Endodermal cell (in vitro differentiated cells): ENCODE data around the gene EXOC1L. TPM values are rescaled to one million over a fixed set of nuclear protein-coding genes. Genes with fewer than 3 reads are reported as not detected.

Experiments used
- DNase-seq: peaks from one replicate; pipeline ENCODE4 v3.0.0-alpha.2; 2017
- H3K27ac ChIP-seq: 2 replicates; pipeline ENCODE4 v1.5.1; 2013; ENCODE audit warnings: mild to moderate bottlenecking, low read depth, low read length, moderate library complexity
- H3K27me3 ChIP-seq: 2 replicates; pipeline ENCODE4 v1.6.1; 2013; ENCODE audit warnings: mild to moderate bottlenecking, low read length, moderate library complexity; ENCODE audit not compliant: insufficient read depth, control insufficient read depth, poor library complexity, severe bottlenecking
- H3K36me3 ChIP-seq: 2 replicates; pipeline ENCODE4 v1.7.0; 2013; ENCODE audit warnings: mild to moderate bottlenecking, low read length, moderate library complexity; ENCODE audit not compliant: control insufficient read depth, insufficient read depth
- H3K4me1 ChIP-seq: one replicate; pipeline ENCODE4 v1.7.0; 2013; ENCODE audit warnings: low read length; ENCODE audit not compliant: control insufficient read depth, insufficient read depth
- H3K4me3 ChIP-seq: 2 replicates; pipeline ENCODE4 v1.5.1; 2013; ENCODE audit warnings: mild to moderate bottlenecking, low read length, moderate library complexity
- H3K9ac ChIP-seq: 2 replicates; pipeline ENCODE4 v1.6.1; 2013; ENCODE audit warnings: mild to moderate bottlenecking, low read length, moderate library complexity; ENCODE audit not compliant: poor library complexity, severe bottlenecking; ENCODE audit errors: extremely low read depth
- H3K9me3 ChIP-seq: 2 replicates; pipeline ENCODE4 v1.6.1; 2013; ENCODE audit warnings: mild to moderate bottlenecking, low read length, moderate library complexity; ENCODE audit not compliant: control insufficient read depth
- H3K27ac Mint-ChIP-seq: 2 replicates; pipeline ENCODE4 v1.8.0; 2020; ENCODE audit warnings: mixed read lengths
- H3K27me3 Mint-ChIP-seq: 2 replicates; pipeline ENCODE4 v1.8.0; 2021; ENCODE audit warnings: mild to moderate bottlenecking, mixed read lengths; ENCODE audit not compliant: insufficient read depth
- H3K36me3 Mint-ChIP-seq: 2 replicates; pipeline ENCODE4 v1.8.0; 2020; ENCODE audit warnings: low read depth, mixed read lengths
- H3K4me1 Mint-ChIP-seq: 2 replicates; pipeline ENCODE4 v1.8.0; 2020; ENCODE audit warnings: mixed read lengths
- H3K4me3 Mint-ChIP-seq: 2 replicates; pipeline ENCODE4 v1.8.0; 2020; ENCODE audit warnings: mild to moderate bottlenecking, moderate library complexity, mixed read lengths
- H3K9me3 Mint-ChIP-seq: 2 replicates; pipeline ENCODE4 v1.8.0; 2020; ENCODE audit warnings: mild to moderate bottlenecking, mixed read lengths
- WGBS, 2 experiments: methylation state at CpG; one replicate each; pipeline versions ENCODE4 v1.1.5 to v1.1.7; 2013; ENCODE audit warnings: missing lambda C conversion rate in 2 of 2, mixed read lengths in 1 of 2; ENCODE audit not compliant: insufficient coverage in 1 of 2, insufficient read length in 1 of 2; 5-methylcytosine and 5-hydroxymethylcytosine counted together
- total RNA-seq, 2 donors: library from RNA; stranded (reverse); fragmentation: NEBNext Ultra II Directional in 1 of 2; extraction: Animal tissue kit (Norgen Biotek cat#: 25700) in 1 of 2; gene quantifications; 2 replicates in 1 of 2; 3 replicates in 1 of 2; pipeline ENCODE4 v1.2.1, GENCODE V29; 2021
- TF ChIP-seq, protein P1 (sequence below): fragments of 200-600 bp; sonication (generic); conservative IDR thresholded peaks from 2 replicates; pipeline ENCODE4 v1.5.0; 2021; ENCODE audit warnings: antibody characterized with exemption, mild to moderate bottlenecking

EXOC1L gene
- total RNA-seq, 2 donors from 2014 or later = not detected

DNA sequence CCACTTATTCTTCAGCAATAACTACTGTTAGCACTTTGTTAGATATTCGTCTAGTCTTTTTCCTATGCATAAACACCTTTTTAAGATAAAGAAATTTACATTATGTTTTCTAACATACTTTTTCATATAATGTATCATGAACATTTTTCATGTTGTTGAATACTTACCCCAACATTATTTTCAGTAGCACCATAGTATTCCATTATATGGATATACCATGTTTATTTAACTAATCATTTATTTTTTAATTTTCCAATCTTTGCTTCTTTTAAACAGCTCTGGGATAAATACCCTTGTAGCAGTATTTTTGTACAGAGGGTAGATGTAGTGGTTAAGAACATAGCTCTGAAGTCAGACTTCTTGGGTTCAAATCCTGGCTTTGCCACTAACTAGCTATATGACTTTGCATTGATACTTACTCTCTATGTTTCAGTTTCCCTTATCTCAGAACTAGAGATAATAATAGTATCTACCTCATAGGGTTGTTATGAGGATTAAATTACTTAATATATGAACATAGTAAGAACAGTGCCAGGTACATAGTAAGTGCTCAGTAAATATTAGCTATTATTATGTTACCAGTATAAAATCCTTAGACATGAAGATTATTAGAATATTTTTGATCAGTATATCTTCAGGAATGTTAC, 45.1 kb downstream of the EXOC1L start:
- TF ChIP-seq, protein P1, sequence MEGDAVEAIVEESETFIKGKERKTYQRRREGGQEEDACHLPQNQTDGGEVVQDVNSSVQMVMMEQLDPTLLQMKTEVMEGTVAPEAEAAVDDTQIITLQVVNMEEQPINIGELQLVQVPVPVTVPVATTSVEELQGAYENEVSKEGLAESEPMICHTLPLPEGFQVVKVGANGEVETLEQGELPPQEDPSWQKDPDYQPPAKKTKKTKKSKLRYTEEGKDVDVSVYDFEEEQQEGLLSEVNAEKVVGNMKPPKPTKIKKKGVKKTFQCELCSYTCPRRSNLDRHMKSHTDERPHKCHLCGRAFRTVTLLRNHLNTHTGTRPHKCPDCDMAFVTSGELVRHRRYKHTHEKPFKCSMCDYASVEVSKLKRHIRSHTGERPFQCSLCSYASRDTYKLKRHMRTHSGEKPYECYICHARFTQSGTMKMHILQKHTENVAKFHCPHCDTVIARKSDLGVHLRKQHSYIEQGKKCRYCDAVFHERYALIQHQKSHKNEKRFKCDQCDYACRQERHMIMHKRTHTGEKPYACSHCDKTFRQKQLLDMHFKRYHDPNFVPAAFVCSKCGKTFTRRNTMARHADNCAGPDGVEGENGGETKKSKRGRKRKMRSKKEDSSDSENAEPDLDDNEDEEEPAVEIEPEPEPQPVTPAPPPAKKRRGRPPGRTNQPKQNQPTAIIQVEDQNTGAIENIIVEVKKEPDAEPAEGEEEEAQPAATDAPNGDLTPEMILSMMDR = no peak
- Mint-ChIP-seq H3K27ac (no peak overlapping the region), H3K4me1 (no peaks in the 10 kb centered on the region), H3K27me3 (no peaks in the 10 kb centered on the region), H3K9me3 (no peaks in the 10 kb centered on the region), H3K4me3 (no peak overlapping the region), H3K36me3 (peaks cover 23% of the 10 kb centered on the region)
- Histone ChIP-seq H3K4me3 (no peak overlapping the region), H3K36me3 (peaks cover 50% of the 10 kb centered on the region), H3K9ac (no peak overlapping the region), H3K27ac (no peak overlapping the region), H3K4me1 (no peaks in the 10 kb centered on the region), H3K9me3 (no peaks in the 10 kb centered on the region), H3K27me3 (no peaks in the 10 kb centered on the region)
- WGBS, 2 experiments = 100% methylated on average over 1 of the region's 1 CpG; no CpG with 5 or more reads in 1 of the 2 experiments
- DNase-seq = no peak

DNA sequence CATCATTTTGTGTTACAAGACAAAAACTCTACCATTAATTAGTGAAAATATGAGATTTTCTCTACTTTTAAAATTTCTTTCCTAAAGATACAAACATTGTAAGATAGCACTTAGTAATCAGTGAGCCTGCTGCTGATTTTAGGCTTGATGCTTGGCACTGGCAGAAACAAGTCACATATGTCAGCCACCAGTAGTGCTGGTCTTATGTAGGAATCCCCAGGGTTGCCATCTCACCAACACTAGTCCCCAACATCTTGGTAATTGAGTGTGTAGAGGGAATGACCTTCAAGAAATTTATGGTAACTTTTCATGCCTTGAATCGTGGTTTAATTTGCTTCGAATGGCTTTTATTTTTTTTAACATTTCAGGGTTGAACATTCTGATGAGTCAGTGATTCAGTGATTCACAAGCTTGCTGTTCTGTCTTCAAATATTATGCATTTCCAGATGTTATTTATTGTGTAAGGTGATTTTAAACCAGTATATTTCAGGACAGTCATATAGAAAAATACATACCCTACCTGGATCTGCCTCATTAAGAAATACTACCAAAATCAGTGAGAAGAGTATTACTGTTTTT, 45.7 kb downstream of the EXOC1L start:
- Histone ChIP-seq H3K4me1 (no peaks in the 10 kb centered on the region), H3K27ac (no peak overlapping the region), H3K27me3 (no peaks in the 10 kb centered on the region), H3K36me3 (peaks cover 55% of the 10 kb centered on the region), H3K9ac (no peak overlapping the region), H3K4me3 (no peak overlapping the region), H3K9me3 (no peaks in the 10 kb centered on the region)
- Mint-ChIP-seq H3K4me3 (no peak overlapping the region), H3K27me3 (no peaks in the 10 kb centered on the region), H3K4me1 (no peaks in the 10 kb centered on the region), H3K9me3 (no peaks in the 10 kb centered on the region), H3K27ac (peak overlapping the region; percentile 13), H3K36me3 (peaks cover 25% of the 10 kb centered on the region)
- DNase-seq = no peak
- 97 to 100% methylated on average over 2 of the region's 2 CpGs for WGBS, 2 experiments
- TF ChIP-seq, protein P1 = no peak

DNA sequence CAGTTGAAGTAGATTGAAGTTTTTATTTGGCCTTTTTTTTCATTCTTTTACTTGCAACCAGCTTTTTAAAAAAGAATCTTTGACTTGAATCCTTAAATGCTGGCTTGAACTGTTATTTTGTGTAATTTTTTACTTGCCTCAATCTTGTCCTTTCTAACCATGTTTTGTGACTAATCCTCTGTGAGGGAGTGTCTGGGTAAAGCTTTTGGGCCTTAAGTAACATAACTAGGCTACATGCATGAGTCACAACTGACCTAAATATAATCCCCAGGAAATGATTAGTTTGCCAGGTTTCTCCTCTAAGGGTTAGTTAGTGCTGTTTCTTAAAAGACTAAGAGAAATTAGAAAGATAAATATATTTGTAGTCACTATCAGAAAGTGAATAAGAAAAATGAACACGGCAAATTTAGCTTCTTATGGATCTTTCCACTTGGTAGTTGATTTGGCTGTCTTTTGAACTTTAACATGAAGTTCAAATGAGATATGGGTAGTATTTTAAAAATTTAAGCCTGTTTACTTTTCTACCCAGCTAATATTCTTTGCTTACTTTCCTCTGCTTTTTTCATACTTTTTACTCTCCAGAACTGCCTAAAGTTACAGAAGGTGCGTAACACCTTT, 46.8 kb downstream of the EXOC1L start:
- no peaks in the 10 kb centered on the region for H3K4me1 ChIP-seq
- DNase-seq = no peak
- Mint-ChIP-seq H3K27ac (peak overlapping the region; percentile 14), H3K27me3 (no peaks in the 10 kb centered on the region), H3K36me3 (peaks cover 31% of the 10 kb centered on the region), H3K4me1 (no peaks in the 10 kb centered on the region), H3K9me3 (no peaks in the 10 kb centered on the region), H3K4me3 (no peak overlapping the region)
- 80 to 94% methylated on average over 1 to 2 of the region's 2 CpGs for WGBS, 2 experiments
- H3K27me3 ChIP-seq = no peaks in the 10 kb centered on the region
- no peak overlapping the region for H3K4me3 ChIP-seq
- no peak overlapping the region for H3K9ac ChIP-seq
- no peak overlapping the region for H3K27ac ChIP-seq
- H3K9me3 ChIP-seq = no peaks in the 10 kb centered on the region
- peaks cover 57% of the 10 kb centered on the region for H3K36me3 ChIP-seq
- TF ChIP-seq, protein P1 = no peak
